AG04450 (cell line): Measurements from ENCODE around the gene OR11G2. TPM values are rescaled to one million over a fixed set of nuclear protein-coding genes. Genes with fewer than 3 reads are reported as not detected.
"Not testable (repeated sequence)": the region's sequence is repeated elsewhere in the genome, so short reads cannot be mapped to it uniquely, and the experiment has no call there.

Experiments used
- CTCF ChIA-PET: fragments of 300-600, 350-600 bp; formaldehyde crosslinking; extraction: SDS; loops from one replicate; lab custom pipeline; 2022; ENCODE audit warnings: antibody characterized with exemption, inconsistent platforms; lab: Charles Lee
- POLR2A ChIA-PET: fragments of 350-600 bp; formaldehyde crosslinking; extraction: SDS; loops from one replicate; lab custom pipeline; 2021; ENCODE audit warnings: antibody characterized with exemption, inconsistent platforms; lab: Yijun Ruan, JAX
- DNase-seq: peaks from one replicate; pipeline ENCODE4 v3.0.0-alpha.2; 2011; ENCODE audit warnings: low read depth, low spot score
- H3K27ac ChIP-seq: one replicate; pipeline ENCODE4 v1.5.1; 2012; ENCODE audit warnings: low read depth, low read length, control low read depth
- H3K27me3 ChIP-seq: one replicate; pipeline ENCODE4 v1.6.0; 2012; ENCODE audit warnings: low read length; ENCODE audit not compliant: control insufficient read depth, insufficient read depth
- H3K4me3 ChIP-seq: 2 replicates; pipeline ENCODE4 v1.5.1; 2011; ENCODE audit warnings: mild to moderate bottlenecking, low read depth, low read length, control low read depth
- H3K9me3 ChIP-seq: 2 replicates; pipeline ENCODE4 v1.5.1; 2012; ENCODE audit warnings: low read length; ENCODE audit not compliant: control insufficient read depth, insufficient read depth
- CTCF ChIP-seq: IDR thresholded peaks from 2 replicates; pipeline ENCODE4 v1.5.1; 2011; ENCODE audit warnings: low read depth, low read length, control low read depth, inconsistent platforms
- polyA plus RNA-seq: library from polyadenylated mRNA; depleted of rRNA; stranded (reverse); fragments of >200 nt; gene quantifications from 2 replicates; pipeline ENCODE4 v1.2.3, GENCODE V29; 2011

Gene OR11G2
- polyA plus RNA-seq, 1 experiment: not detected

DNA sequence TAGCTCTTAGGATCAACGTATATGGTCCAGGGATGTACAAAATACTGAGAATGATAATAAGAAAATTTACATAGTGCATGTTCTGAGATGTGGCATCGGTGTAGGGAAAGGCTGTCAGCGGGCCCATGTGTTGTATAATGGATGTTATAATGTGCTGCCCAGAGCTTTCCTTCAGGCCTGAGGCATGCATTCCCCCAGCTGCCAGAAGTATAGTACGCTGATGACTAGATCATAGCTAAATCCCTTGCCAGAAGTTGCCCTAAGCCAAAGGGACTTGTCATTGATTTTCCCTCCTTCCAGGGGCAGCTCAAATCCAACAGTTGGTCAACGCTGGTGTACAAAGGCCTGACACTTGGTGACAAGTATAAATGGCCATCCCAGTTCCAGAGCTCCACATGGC is 6.5 kb upstream of the OR11G2 start:
- Histone ChIP-seq H3K27me3 (no peaks in the 10 kb centered on the region), H3K27ac (no peak overlapping the region), H3K4me3 (no peak overlapping the region), H3K9me3 (peaks cover 17% of the 10 kb centered on the region; the same call in 1 of the 2 replicates)
- no peak for TF ChIP-seq CTCF
- CTCF ChIA-PET: no interaction called here
- POLR2A ChIA-PET: no interaction called here
- DNase-seq: no peak

DNA sequence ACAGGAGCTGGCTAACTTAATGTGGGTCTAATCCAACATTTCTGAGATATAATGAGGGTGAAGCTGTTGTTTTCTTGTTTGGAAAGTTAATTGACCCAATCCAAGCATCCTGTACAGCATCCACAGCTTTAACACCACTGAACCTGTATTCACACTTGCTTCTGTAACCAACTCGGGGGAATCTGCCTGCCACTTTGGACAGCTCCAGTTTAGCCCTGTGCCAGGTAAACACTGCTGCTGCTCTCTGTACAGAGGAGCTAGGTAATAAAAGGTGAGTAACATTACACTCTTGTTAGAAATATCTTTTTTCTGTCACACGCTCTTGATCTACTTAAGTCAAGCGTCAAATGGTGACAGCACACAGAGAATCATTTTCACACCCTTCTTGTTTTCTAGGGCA is 700 bp downstream of the OR11G2 start:
- ChIA-PET CTCF (no interaction called here), POLR2A (no interaction called here)
- TF ChIP-seq CTCF: no peak
- Histone ChIP-seq H3K27me3 (no peaks in the 10 kb centered on the region), H3K9me3 (peaks cover 14% of the 10 kb centered on the region; the same call in 1 of the 2 replicates), H3K27ac (no peak overlapping the region), H3K4me3 (no peak overlapping the region)
- DNase-seq: no peak

GRCh38 chr14:20194101-20194500 is 3.4 kb downstream of the OR11G2 start:
- CTCF ChIA-PET: no interaction called here
- Histone ChIP-seq H3K27ac (no peak overlapping the region), H3K9me3 (peaks cover 7% of the 10 kb centered on the region), H3K27me3 (no peaks in the 10 kb centered on the region), H3K4me3 (no peak overlapping the region)
- POLR2A ChIA-PET: no interaction called here
- TF ChIP-seq CTCF: no peak
- no peak for DNase-seq

DNA sequence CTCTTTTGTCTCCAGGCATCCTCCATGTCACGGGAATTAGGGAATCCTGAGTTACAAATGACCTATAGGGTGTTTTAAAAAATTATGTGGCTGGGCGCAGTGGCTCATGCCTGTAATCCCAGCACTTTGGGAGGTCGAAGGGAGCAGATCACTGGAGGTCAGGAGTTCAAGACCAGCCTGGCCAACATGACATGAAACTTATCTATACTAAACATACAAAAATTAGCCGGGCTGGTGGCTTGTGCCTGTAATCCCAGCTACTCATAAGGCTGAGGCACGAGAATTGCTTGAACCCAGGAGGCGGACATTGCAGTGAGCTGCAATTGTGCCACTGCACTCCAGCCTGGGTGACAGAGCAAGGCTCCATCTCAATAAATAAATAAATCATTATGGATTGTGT is 4.5 kb downstream of the OR11G2 start:
- H3K9me3 ChIP-seq, H3K27ac ChIP-seq, H3K27me3 ChIP-seq, H3K4me3 ChIP-seq, CTCF ChIA-PET, POLR2A ChIA-PET, DNase-seq: not testable (repeated sequence)

DNA sequence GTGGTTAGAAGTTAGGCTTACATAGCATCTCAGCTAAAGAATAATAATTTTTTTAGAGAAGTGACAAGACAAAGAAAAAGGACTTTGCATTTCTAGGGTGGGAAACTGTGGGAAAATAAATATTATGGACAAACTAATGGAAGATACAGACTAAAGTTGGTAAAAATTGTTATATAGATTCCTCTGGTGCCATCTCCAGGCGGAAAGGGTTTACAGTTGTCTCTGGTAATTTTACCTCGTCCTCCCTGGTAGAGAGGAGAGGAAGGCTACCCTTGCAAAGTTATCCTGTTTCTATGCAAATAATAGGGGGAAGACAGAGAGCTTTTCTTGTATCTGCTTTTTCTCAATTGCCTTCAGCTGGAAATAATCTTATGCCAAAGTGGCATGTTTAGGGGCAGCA is 5.2 kb downstream of the OR11G2 start:
- H3K27me3 ChIP-seq: no peaks in the 10 kb centered on the region
- peaks cover 7% of the 10 kb centered on the region for H3K9me3 ChIP-seq
- ChIA-PET POLR2A (no interaction called here), CTCF (no interaction called here)
- H3K4me3 ChIP-seq: no peak overlapping the region
- TF ChIP-seq CTCF: no peak
- DNase-seq: no peak
- H3K27ac ChIP-seq: no peak overlapping the region

- DNase-seq: no peak
- no peak for TF ChIP-seq CTCF
- Histone ChIP-seq H3K9me3 (peaks cover 7% of the 10 kb centered on the region), H3K4me3 (no peak overlapping the region), H3K27me3 (no peaks in the 10 kb centered on the region), H3K27ac (no peak overlapping the region)
- ChIA-PET CTCF (no interaction called here), POLR2A (no interaction called here)
Measured at GRCh38 chr14:20197459-20197858, 6.8 kb downstream of the OR11G2 start.
